GM23248 (cell line): ENCODE results near the gene OTOGL. TPM values are rescaled to one million over a fixed set of nuclear protein-coding genes. Genes with fewer than 3 reads are reported as not detected.

Experiments
- DNase-seq: peaks from one replicate; pipeline ENCODE4 v3.0.0-alpha.2; 2015
- H2AFZ ChIP-seq: fragments of 200-600 bp; sonication (generic); 2 replicates; pipeline ENCODE4 v1.6.1; 2016; ENCODE audit warnings: antibody characterized with exemption
- H3F3A ChIP-seq: fragments of 200-600 bp; sonication (generic); 2 replicates; pipeline ENCODE4 v1.6.1; 2016; ENCODE audit warnings: mild to moderate bottlenecking, antibody characterized with exemption, mixed run types; ENCODE audit not compliant: insufficient read depth
- H3K27ac ChIP-seq: fragments of 200-600 bp; sonication (generic); 2 replicates; pipeline ENCODE4 v1.5.1; 2016; ENCODE audit warnings: mild to moderate bottlenecking
- H3K27me3 ChIP-seq: fragments of 200-600 bp; sonication (generic); replicated peaks from 2 replicates; pipeline ENCODE4 v1.6.1; 2016; ENCODE audit warnings: mild to moderate bottlenecking; ENCODE audit not compliant: insufficient read depth
- H3K36me3 ChIP-seq: fragments of 200-600 bp; sonication (generic); 2 replicates; pipeline ENCODE4 v1.6.1; 2016; ENCODE audit warnings: low read depth, mild to moderate bottlenecking
- H3K4me1 ChIP-seq: fragments of 200-600 bp; sonication (generic); 2 replicates; pipeline ENCODE4 v1.6.1; 2016; ENCODE audit warnings: mild to moderate bottlenecking; ENCODE audit not compliant: insufficient read depth
- H3K4me2 ChIP-seq: fragments of 200-600 bp; sonication (generic); one replicate; pipeline ENCODE4 v1.6.1; 2016; ENCODE audit warnings: mild to moderate bottlenecking; ENCODE audit not compliant: unreplicated experiment
- H3K4me3 ChIP-seq: fragments of 200-600 bp; sonication (generic); 2 replicates; pipeline ENCODE4 v1.5.1; 2016; ENCODE audit warnings: mild to moderate bottlenecking
- H3K79me2 ChIP-seq: fragments of 200-600 bp; sonication (generic); 2 replicates; pipeline ENCODE4 v1.6.1; 2016; ENCODE audit warnings: mild to moderate bottlenecking; ENCODE audit not compliant: insufficient read depth
- H3K9ac ChIP-seq: fragments of 200-600 bp; sonication (generic); 2 replicates; pipeline ENCODE4 v1.6.1; 2016; ENCODE audit warnings: mild to moderate bottlenecking
- H3K9me2 ChIP-seq: fragments of 200-600 bp; sonication (generic); 2 replicates; pipeline ENCODE4 v1.6.1; 2016; ENCODE audit warnings: mixed run types, mild to moderate bottlenecking, moderate library complexity; ENCODE audit not compliant: insufficient read depth
- H3K9me3 ChIP-seq: fragments of 200-600 bp; sonication (generic); one replicate; pipeline ENCODE4 v1.6.1; 2017; ENCODE audit warnings: low read depth
- H4K20me1 ChIP-seq: fragments of 200-600 bp; sonication (generic); 2 replicates; pipeline ENCODE4 v1.6.0; 2016; ENCODE audit not compliant: insufficient read depth
- EZH2 ChIP-seq: fragments of 200-600 bp; sonication (generic); IDR thresholded peaks from 2 replicates; pipeline ENCODE4 v1.6.1; 2018; ENCODE audit warnings: antibody characterized with exemption, mild to moderate bottlenecking; ENCODE audit not compliant: insufficient read depth, poor library complexity, severe bottlenecking
- EZH2phosphoT487 ChIP-seq: fragments of 200-600 bp; sonication (generic); IDR thresholded peaks from 2 replicates; pipeline ENCODE4 v1.6.1; 2018; ENCODE audit warnings: antibody characterized with exemption, moderate library complexity, mild to moderate bottlenecking, low read depth; ENCODE audit not compliant: insufficient read depth
- WGBS, 2 experiments: methylation state at CpG; one replicate each; pipeline ENCODE4 v1.1.6; 2015 to 2017; ENCODE audit warnings: low lambda C conversion rate in 2 of 2, low coverage in 1 of 2; ENCODE audit errors: missing lambda C conversion rate in 2 of 2; 5-methylcytosine and 5-hydroxymethylcytosine counted together
- in situ Hi-C: fragments of 300-500 bp; cut with MboI; formaldehyde crosslinking; loops from 2 replicates; pipeline ENCODE4 v1.15.0; 2020
- polyA plus RNA-seq: library from polyadenylated mRNA; unstranded; fragments of >200 nt; fragmentation: Nextera tagmentation; extraction: Ambion mirVana; gene quantifications from 2 replicates; pipeline ENCODE4 v1.2.1, GENCODE V29; 2016
- total RNA-seq: library from RNA; depleted of rRNA; stranded (reverse); fragments of >200 nt; shearing (Covaris generic); gene quantifications from 2 replicates; pipeline ENCODE4 v1.2.3, GENCODE V29; 2014

The OTOGL gene
- total and polyA plus RNA-seq, 2 experiments from 2014 or later: under 0.01 to 0.09 TPM

DNA sequence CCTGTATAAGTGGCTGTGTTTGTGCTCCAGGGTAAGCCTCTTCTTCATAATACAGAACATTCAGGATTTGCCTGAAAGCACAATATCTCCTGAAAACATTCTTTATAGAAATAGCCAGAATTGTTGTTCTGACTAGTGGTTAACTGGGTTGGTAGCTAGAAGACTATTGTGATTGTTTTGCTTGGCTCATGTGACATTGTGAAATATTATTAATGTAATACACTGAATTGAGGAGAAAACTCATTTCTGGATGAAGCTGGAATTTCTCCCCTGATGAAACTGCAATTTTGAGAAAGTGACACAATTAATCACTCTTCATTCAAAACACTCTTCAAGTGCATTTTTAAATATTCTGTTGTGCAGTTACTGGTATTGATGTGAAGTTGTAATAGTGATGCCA, 172.4 kb downstream of the OTOGL start:
- Histone ChIP-seq H3K27me3 (no peaks in the 10 kb centered on the region), H3K9me3 (no peaks in the 10 kb centered on the region), H3K9me2 (no peaks in the 10 kb centered on the region), H3K79me2 (no peaks in the 10 kb centered on the region), H3K4me3 (no peak overlapping the region), H3K4me2 (no peak overlapping the region), H4K20me1 (no peaks in the 10 kb centered on the region), H3F3A (peaks cover 13% of the 10 kb centered on the region), H3K27ac (no peak overlapping the region), H3K9ac (no peak overlapping the region), H3K36me3 (no peaks in the 10 kb centered on the region), H3K4me1 (peaks cover 24% of the 10 kb centered on the region), H2AFZ (no peak overlapping the region)
- DNase-seq: peak; percentile 14
- TF ChIP-seq EZH2: no peak
- no peak for TF ChIP-seq EZH2phosphoT487
- in situ Hi-C loops: loop anchor here (25.0 kb wide), 1 partner anchor 859 kb away; no protein-coding TSS in a partner anchor

DNA sequence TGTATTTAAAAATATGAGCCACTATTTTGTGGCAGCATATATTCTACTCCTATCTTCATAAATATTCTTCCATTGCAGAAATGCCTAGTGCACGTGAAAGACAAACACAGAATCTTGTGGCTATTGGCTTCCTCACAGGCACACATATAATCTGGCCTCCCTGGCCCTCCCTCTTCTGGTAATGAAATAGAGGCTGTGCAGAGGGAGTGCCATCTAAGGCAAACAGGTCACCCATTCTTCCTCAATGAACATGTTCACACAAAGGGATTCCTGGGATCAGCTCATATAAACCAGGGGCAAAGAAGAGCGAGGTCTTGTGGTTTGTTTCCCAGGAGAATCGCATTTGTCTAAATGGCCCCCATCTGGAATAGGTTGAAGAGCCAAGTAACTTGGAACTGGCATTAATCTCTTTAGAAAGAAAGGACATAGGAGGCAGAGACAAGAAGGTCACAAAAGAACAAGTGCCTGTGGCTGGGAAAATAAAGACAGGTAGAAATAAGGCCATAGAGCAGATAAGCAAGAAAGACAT, 173.1 kb downstream of the OTOGL start:
- Histone ChIP-seq H3K4me3 (no peak overlapping the region), H3K9me3 (no peaks in the 10 kb centered on the region), H3K79me2 (no peaks in the 10 kb centered on the region), H3K27ac (no peak overlapping the region), H3K4me2 (no peak overlapping the region), H3K27me3 (no peaks in the 10 kb centered on the region), H3K9ac (no peak overlapping the region), H3K4me1 (peaks cover 24% of the 10 kb centered on the region), H3K9me2 (no peaks in the 10 kb centered on the region), H4K20me1 (no peaks in the 10 kb centered on the region), H2AFZ (0 out of 2 replicates have a peak overlapping the region, but pooled peaks have one; percentile 41), H3F3A (peaks cover 13% of the 10 kb centered on the region), H3K36me3 (no peaks in the 10 kb centered on the region)
- DNase-seq: no peak
- in situ Hi-C loops: loop anchor here (25.0 kb wide), 1 partner anchor 860 kb away; no protein-coding TSS in a partner anchor
- 18 to 30% methylated on average over 3 of the region's 3 CpGs for WGBS, 2 experiments
- TF ChIP-seq EZH2phosphoT487: no peak
- no peak for TF ChIP-seq EZH2

DNA sequence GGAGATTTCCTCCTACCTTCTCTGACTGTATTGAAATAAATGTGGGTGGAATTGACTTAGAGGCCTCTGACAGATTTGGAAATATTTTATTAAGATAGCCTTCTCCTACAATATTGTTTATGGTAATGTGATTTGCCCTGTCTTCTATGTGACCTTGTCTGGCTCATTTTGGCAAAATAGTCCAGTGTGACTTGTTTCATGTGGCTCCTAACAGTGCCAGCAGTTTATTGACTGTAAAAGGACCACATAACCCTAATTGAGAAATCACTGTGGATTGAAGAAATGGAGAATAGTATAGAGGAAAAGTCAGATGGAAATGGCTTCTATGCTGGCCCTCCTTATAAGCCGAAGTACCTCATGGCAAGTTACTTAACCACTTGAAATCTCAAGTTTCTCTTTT, 173.8 kb downstream of the OTOGL start:
- TF ChIP-seq EZH2 (no peak), EZH2phosphoT487 (no peak)
- WGBS, 2 experiments: 94 to 100% methylated on average over 1 of the region's 1 CpG

DNA sequence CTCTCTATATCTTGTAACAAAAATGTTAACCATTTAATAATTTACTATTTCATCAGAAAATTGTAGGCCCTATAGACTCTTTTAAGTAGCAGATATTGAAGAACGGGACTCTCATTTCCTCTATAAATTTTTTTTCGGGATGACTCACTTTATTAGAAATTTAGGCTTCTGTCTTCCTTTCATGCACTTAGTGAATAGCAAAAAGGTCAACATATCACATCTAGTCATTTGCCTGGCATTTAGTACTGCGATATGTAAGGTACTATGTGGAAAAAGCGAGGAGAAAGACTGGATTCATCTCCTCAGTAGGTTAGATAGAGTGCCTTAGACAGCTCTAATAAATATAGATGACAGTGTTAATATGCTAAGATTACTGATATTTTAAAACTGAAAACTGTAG, 178.4 kb downstream of the OTOGL start:
- TF ChIP-seq EZH2: no peak
- no peak for TF ChIP-seq EZH2phosphoT487
- Histone ChIP-seq H3K9me3 (no peaks in the 10 kb centered on the region), H3K4me3 (no peak overlapping the region), H3K36me3 (no peaks in the 10 kb centered on the region), H3K27ac (no peak overlapping the region), H2AFZ (no peak overlapping the region), H3K4me1 (no peaks in the 10 kb centered on the region; the same call in 1 of the 2 replicates), H3K27me3 (no peaks in the 10 kb centered on the region), H3F3A (no peaks in the 10 kb centered on the region), H3K4me2 (no peak overlapping the region), H4K20me1 (no peaks in the 10 kb centered on the region), H3K9me2 (no peaks in the 10 kb centered on the region), H3K9ac (no peak overlapping the region), H3K79me2 (no peaks in the 10 kb centered on the region)
- WGBS, 2 experiments: 97 to 100% methylated on average over 4 of the region's 4 CpGs
- in situ Hi-C loops: no loop called here
- no peak for DNase-seq

More for the DNA sequence above, 173.8 kb downstream of the OTOGL start:
- no peaks in the 10 kb centered on the region for H3K9me2 ChIP-seq
- H3K4me2 ChIP-seq: no peak overlapping the region
- in situ Hi-C loops: loop anchor here (25.0 kb wide), 1 partner anchor 861 kb away; no protein-coding TSS in a partner anchor
- DNase-seq: no peak
- H3K4me1 ChIP-seq: peaks cover 24% of the 10 kb centered on the region
- no peak overlapping the region for H3K27ac ChIP-seq
- H3K9ac ChIP-seq: no peak overlapping the region
- no peaks in the 10 kb centered on the region for H3K9me3 ChIP-seq
- no peaks in the 10 kb centered on the region for H3K27me3 ChIP-seq
- no peak overlapping the region for H2AFZ ChIP-seq
- no peaks in the 10 kb centered on the region for H4K20me1 ChIP-seq
- no peak overlapping the region for H3K4me3 ChIP-seq
- H3K36me3 ChIP-seq: no peaks in the 10 kb centered on the region
- H3F3A ChIP-seq: peaks cover 13% of the 10 kb centered on the region
- H3K79me2 ChIP-seq: no peaks in the 10 kb centered on the region

DNA sequence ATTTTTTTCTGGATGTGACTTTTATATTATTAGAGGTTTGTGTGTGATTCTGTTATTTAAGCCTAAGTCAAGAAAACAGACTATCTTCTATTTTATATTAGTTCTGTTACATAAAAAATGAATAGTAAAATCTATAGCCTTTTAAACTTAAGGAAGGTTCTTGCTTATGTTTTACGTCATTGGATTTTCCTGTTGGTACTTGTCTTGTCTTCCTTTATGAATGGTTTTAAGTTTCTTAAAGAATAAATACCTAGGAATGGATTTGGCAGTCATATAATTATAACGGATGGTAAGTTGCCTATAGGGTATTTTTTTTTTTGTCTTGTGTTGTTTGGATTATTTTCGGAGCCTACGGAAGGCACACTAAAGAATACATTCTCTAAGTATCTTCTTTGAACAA, 182.9 kb downstream of the OTOGL start:
- Histone ChIP-seq H3K27ac (no peak overlapping the region), H3K9me3 (no peaks in the 10 kb centered on the region), H3K4me2 (no peak overlapping the region), H3K4me3 (no peak overlapping the region), H3K4me1 (no peaks in the 10 kb centered on the region), H3K36me3 (no peaks in the 10 kb centered on the region), H4K20me1 (no peaks in the 10 kb centered on the region), H3K27me3 (no peaks in the 10 kb centered on the region), H3K9me2 (no peaks in the 10 kb centered on the region), H2AFZ (no peak overlapping the region), H3F3A (peaks cover 5% of the 10 kb centered on the region; the same call in 1 of the 2 replicates), H3K79me2 (no peaks in the 10 kb centered on the region), H3K9ac (no peak overlapping the region)
- 78 to 81% methylated on average over 4 of the region's 4 CpGs for WGBS, 2 experiments
- no peak for DNase-seq
- no peak for TF ChIP-seq EZH2
- no peak for TF ChIP-seq EZH2phosphoT487
- in situ Hi-C loops: no loop called here
